HUES64 (cell line): ENCODE measurements around the gene ZNF438.
"Not testable (repeated sequence)": the region's sequence is repeated elsewhere in the genome, so short reads cannot be mapped to it uniquely, and the experiment has no call there.

Experiments used
- H3K27ac ChIP-seq: 2 replicates; pipeline ENCODE4 v1.7.0; 2013; ENCODE audit warnings: low read depth, low read length, inconsistent platforms
- H3K27me3 ChIP-seq: 2 replicates; pipeline ENCODE4 v1.6.1; 2013; ENCODE audit warnings: mild to moderate bottlenecking, low read length; ENCODE audit not compliant: insufficient read depth
- H3K36me3 ChIP-seq: 2 replicates; pipeline ENCODE4 v1.6.1; 2013; ENCODE audit warnings: mild to moderate bottlenecking, low read length; ENCODE audit not compliant: insufficient read depth
- H3K4me1 ChIP-seq: 2 replicates; pipeline ENCODE4 v1.6.1; 2013; ENCODE audit warnings: mild to moderate bottlenecking, low read length, moderate library complexity; ENCODE audit not compliant: insufficient read depth
- H3K4me3 ChIP-seq: 2 replicates; pipeline ENCODE4 v1.5.1; 2013; ENCODE audit warnings: mild to moderate bottlenecking, low read length, moderate library complexity
- H3K9ac ChIP-seq: 2 replicates; pipeline ENCODE4 v1.6.1; 2013; ENCODE audit warnings: mild to moderate bottlenecking, low read depth, low read length
- H3K9me3 ChIP-seq: 2 replicates; pipeline ENCODE4 v1.6.1; 2013; ENCODE audit warnings: low read depth, low read length; ENCODE audit not compliant: insufficient read depth
- WGBS: fragments of 150-250, 120-280 bp; methylation state at CpG from one replicate; pipeline ENCODE4 v1.1.7; 2013; ENCODE audit warnings: missing lambda C conversion rate; 5-methylcytosine and 5-hydroxymethylcytosine counted together

ZNF438 gene

GRCh38 chr10:31070025-31070424 is 38.4 kb upstream of the ZNF438 start:
- H3K9ac ChIP-seq = no peak overlapping the region
- no peaks in the 10 kb centered on the region for H3K36me3 ChIP-seq
- H3K4me1 ChIP-seq = peaks cover 22% of the 10 kb centered on the region
- H3K27ac ChIP-seq = no peak overlapping the region
- WGBS = 89% methylated on average over 3 of the region's 4 CpGs
- H3K27me3 ChIP-seq = no peaks in the 10 kb centered on the region
- H3K4me3 ChIP-seq = no peak overlapping the region
- no peaks in the 10 kb centered on the region for H3K9me3 ChIP-seq

- Histone ChIP-seq H3K9me3 (no peaks in the 10 kb centered on the region), H3K4me1 (peaks cover 19% of the 10 kb centered on the region), H3K4me3 (no peak overlapping the region), H3K9ac (no peak overlapping the region), H3K27me3 (no peaks in the 10 kb centered on the region), H3K27ac (no peak overlapping the region), H3K36me3 (no peaks in the 10 kb centered on the region)
- WGBS = 94% methylated on average over 3 of the region's 3 CpGs
These were observed 37.7 kb upstream of the ZNF438 start for GRCh38 chr10:31069411-31069810.

GRCh38 chr10:31064348-31064747 is 32.7 kb upstream of the ZNF438 start:
- Histone ChIP-seq H3K9me3 (no peaks in the 10 kb centered on the region), H3K4me1 (no peaks in the 10 kb centered on the region), H3K4me3 (no peak overlapping the region), H3K27ac (no peak overlapping the region), H3K27me3 (no peaks in the 10 kb centered on the region), H3K36me3 (no peaks in the 10 kb centered on the region), H3K9ac (no peak overlapping the region)
- 88% methylated on average over 2 of the region's 2 CpGs for WGBS

DNA sequence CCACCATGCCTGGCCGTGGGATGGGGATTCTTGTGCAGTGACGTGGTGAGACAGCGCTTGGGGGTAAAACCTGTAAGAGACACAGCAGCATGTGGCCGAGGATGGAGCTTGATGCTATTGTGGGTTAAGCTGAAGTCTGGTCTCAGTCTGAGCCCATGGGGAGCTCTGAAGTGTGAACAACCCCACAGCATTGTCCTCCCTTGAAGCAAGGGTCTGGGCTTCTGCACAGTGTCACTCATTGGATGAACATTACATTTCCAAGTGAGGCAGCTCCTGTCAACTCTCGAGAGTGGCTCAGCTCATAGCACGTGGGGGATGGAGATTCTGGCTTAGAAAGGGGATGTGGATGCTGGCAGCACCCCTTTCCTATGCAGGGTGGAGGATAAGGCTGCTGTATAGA is 32.2 kb upstream of the ZNF438 start:
- Histone ChIP-seq H3K4me1 (no peaks in the 10 kb centered on the region), H3K9ac (no peak overlapping the region), H3K9me3 (no peaks in the 10 kb centered on the region), H3K36me3 (no peaks in the 10 kb centered on the region), H3K27me3 (no peaks in the 10 kb centered on the region), H3K4me3 (no peak overlapping the region), H3K27ac (no peak overlapping the region)
- 87% methylated on average over 6 of the region's 6 CpGs for WGBS

DNA sequence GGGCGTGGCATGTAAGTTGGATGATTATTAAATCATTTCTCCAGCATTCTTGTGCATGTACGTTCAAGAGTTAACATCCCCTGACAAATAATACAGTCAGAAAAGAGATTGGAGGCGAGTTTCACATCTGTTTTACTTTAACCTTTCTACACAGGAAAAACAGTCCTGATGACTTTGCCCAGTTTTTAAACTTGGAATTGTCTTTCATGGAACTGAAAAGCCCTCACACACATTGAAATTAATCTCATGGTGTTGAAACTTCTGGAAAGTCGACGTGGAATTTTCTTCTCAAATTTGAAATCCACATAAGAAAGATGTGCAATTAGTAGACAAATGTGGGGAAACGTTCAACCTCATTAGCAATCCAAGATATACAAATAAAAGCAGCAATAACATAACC is 31.2 kb upstream of the ZNF438 start:
- no peaks in the 10 kb centered on the region for H3K27me3 ChIP-seq
- no peaks in the 10 kb centered on the region for H3K4me1 ChIP-seq
- WGBS = 93% methylated on average over 5 of the region's 6 CpGs
- no peaks in the 10 kb centered on the region for H3K36me3 ChIP-seq
- no peaks in the 10 kb centered on the region for H3K9me3 ChIP-seq
- H3K9ac ChIP-seq = no peak overlapping the region
- no peak overlapping the region for H3K4me3 ChIP-seq
- H3K27ac ChIP-seq = no peak overlapping the region

DNA sequence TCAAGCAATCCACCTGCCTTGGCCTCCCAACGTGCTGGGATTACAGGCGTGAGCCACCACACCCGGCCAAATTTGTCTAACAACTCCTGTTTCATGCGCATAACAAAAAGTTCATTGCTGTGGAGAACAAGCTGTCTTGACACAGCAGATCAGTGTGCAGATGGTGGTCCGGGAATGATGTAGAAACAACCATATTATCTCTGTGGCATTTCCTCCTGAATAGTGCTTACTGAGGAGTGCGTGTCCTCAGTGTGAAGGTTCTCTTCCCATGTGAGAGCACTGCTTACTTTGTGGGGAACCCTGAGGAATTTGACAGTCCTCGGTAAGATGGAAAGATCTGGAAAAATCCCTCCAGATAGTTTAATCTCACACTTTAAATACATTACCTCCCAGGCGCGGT is 30.3 kb upstream of the ZNF438 start:
- WGBS = 90% methylated on average over 9 of the region's 9 CpGs
- Histone ChIP-seq H3K27me3 (no peaks in the 10 kb centered on the region), H3K36me3 (no peaks in the 10 kb centered on the region)

DNA sequence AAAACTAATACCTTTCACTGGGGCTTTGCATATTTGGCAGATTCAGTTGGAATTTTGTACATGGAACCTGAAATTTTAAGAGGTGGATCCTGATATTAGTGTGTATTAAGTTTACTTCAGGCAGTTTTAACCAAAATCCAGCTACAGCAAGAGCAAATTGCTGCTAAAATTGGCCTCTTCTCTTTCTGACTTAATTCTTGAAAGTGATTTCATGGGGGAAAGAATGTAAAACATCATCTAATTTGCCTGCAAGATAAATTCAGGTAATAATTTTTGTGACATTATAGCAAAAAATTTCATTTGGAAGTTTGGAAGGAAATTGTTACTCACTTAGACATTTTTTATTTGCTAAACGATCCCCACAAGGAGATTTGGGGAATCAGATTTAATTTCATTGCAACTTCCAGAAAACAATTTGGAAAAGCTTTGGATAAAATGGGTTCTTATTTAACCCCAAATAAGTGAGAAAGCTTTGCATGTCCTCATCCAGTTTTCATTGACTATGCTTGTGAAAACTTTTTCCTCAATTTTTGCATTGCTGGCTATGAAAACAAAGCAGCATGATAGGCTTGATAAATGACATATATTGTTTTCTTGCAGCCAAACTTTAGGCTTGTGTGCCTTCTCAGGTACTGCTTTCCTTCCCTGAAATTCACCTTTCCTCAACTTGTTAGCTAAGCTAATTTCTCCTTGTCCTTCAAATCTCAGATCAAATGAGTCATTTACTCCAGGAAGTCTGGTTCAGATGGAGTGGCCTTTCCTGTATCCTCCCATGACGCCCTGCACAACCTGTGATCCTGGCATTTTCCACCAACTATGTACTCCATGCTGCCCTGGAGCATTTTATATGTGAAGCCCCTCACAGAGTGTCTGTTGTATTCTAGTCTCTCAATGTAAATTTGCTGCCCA is 27.4 kb upstream of the ZNF438 start:
- 84% methylated on average over 1 of the region's 2 CpGs for WGBS
- Histone ChIP-seq H3K27ac (no peak overlapping the region), H3K4me1 (no peaks in the 10 kb centered on the region), H3K9ac (no peak overlapping the region), H3K36me3 (no peaks in the 10 kb centered on the region), H3K27me3 (no peaks in the 10 kb centered on the region), H3K4me3 (no peak overlapping the region), H3K9me3 (no peaks in the 10 kb centered on the region)

More for the DNA sequence above, 30.3 kb upstream of the ZNF438 start:
- no peak overlapping the region for H3K4me3 ChIP-seq
- H3K9ac ChIP-seq = no peak overlapping the region
- no peaks in the 10 kb centered on the region for H3K9me3 ChIP-seq
- no peak overlapping the region for H3K27ac ChIP-seq
- H3K4me1 ChIP-seq = no peaks in the 10 kb centered on the region

GRCh38 chr10:31056678-31057077 is 25.0 kb upstream of the ZNF438 start:
- H3K9me3 ChIP-seq, H3K27ac ChIP-seq, H3K27me3 ChIP-seq, H3K4me1 ChIP-seq, H3K36me3 ChIP-seq, H3K4me3 ChIP-seq, H3K9ac ChIP-seq: not testable (repeated sequence)
- 88% methylated on average over 8 of the region's 8 CpGs for WGBS

DNA sequence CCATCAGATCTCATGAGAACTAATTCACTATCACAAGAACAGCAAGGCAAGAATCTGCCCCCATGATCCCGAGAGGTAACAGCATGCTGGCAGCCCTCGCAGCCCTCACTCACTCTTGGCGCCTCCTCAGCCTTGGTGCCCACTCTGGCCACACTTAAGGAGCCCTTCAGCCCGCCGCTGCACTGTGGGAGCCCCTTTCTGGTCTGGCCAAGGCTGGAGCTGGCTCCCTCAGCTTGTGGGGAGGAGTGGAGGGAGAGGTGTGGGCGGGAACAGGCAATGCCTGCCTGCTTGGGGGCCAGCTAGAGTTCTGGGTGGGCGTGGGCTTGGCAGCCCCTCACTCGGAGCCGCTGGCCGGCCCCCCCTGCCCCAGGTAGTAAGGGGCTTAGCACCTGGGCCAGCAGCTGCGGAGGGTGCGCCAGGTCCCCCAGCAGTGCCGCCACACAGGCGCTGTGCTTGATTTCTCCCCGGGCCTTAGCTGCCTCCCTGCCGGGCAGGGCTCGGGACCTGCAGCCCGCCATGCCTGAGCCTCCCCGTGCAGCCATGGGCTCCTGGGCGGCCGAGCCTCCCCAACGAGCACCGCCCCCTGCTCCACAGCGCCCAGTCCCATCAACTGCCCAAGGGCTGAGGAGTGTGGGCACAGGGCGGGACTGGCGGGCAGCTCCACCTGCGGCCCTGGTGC is 24.0 kb upstream of the ZNF438 start:
- Histone ChIP-seq H3K27ac (no peak overlapping the region), H3K9ac (no peak overlapping the region), H3K4me1 (no peaks in the 10 kb centered on the region), H3K27me3 (no peaks in the 10 kb centered on the region), H3K9me3 (no peaks in the 10 kb centered on the region), H3K4me3 (no peak overlapping the region), H3K36me3 (no peaks in the 10 kb centered on the region)
- 91% methylated on average over 27 of the region's 27 CpGs for WGBS

DNA sequence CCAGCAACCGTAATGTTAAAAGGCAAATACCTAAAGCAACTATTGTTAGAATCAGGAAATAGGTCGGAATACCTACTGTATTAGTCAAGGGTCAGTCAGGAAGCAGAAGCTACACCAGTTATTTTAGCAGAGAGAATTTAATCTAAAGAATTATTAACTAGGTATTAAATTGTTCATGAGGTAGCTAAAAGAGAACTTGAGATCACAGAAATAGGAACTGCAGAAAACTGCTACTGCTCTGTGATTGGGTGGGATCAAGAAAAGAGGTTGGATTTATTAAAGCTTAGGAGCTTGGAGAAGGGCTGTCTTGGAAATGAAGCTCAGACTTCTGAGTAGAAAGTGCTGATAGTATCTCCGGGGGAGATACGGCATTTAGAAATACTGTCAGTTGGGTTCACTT is 20.0 kb upstream of the ZNF438 start:
- no peaks in the 10 kb centered on the region for H3K9me3 ChIP-seq
- H3K4me1 ChIP-seq = no peaks in the 10 kb centered on the region
- no peaks in the 10 kb centered on the region for H3K27me3 ChIP-seq
- no peak overlapping the region for H3K4me3 ChIP-seq
- H3K9ac ChIP-seq = no peak overlapping the region
- H3K36me3 ChIP-seq = no peaks in the 10 kb centered on the region
- 91% methylated on average over 4 of the region's 4 CpGs for WGBS
- H3K27ac ChIP-seq = no peak overlapping the region

- Histone ChIP-seq H3K4me1 (no peaks in the 10 kb centered on the region), H3K36me3 (no peaks in the 10 kb centered on the region), H3K4me3 (no peak overlapping the region), H3K27ac (no peak overlapping the region), H3K9me3 (no peaks in the 10 kb centered on the region), H3K9ac (no peak overlapping the region), H3K27me3 (no peaks in the 10 kb centered on the region)
- WGBS = 88% methylated on average over 1 of the region's 2 CpGs
These were observed 11.0 kb upstream of the ZNF438 start for GRCh38 chr10:31042670-31043069.
